K562 (cell line): Measurements from ENCODE around the gene GABRP.

ENCODE experiments used
- EP300 ChIP-seq: IDR thresholded peaks from 2 replicates; pipeline ENCODE4 v1.6.1; 2012; ENCODE audit warnings: low read length, improper control_type of control experiment
- NFYB ChIP-seq: IDR thresholded peaks from 2 replicates; pipeline ENCODE4 v1.6.1; 2011; ENCODE audit warnings: mild to moderate bottlenecking, moderate library complexity; ENCODE audit not compliant: insufficient read length; ENCODE audit errors: extremely low read depth
- POLR2A ChIP-seq: fragments of 450-650 bp; conservative IDR thresholded peaks from 2 replicates; pipeline ENCODE4 v1.6.1; 2016
- POLR2B ChIP-seq: fragments of 450-650 bp; IDR thresholded peaks from 2 replicates; pipeline ENCODE4 v1.6.1; 2018; ENCODE audit warnings: low read depth; ENCODE audit not compliant: partially characterized antibody
- RAD21 ChIP-seq, 2 experiments: fragments of 250-450 bp in 1 of 2; fragments of 450-650 bp in 1 of 2; sonication (Bioruptor Pico) in 1 of 2; formaldehyde crosslinking in 1 of 2; IDR thresholded peaks in 1 of 2; conservative IDR thresholded peaks in 1 of 2; 2 replicates each; pipeline versions ENCODE4 v1.4.0 to v1.8.0; 2020 to 2022; ENCODE audit warnings: mild to moderate bottlenecking in 2 of 2, moderate library complexity in 1 of 2
- SIN3A ChIP-seq, 2 experiments: fragments of 150-350 bp in 1 of 2; IDR thresholded peaks; 2 replicates each; pipeline ENCODE4 v1.6.1; 2011 to 2016; ENCODE audit warnings: borderline replicate concordance in 2 of 2, low read depth in 2 of 2, low read length in 2 of 2, mild to moderate bottlenecking in 2 of 2, moderate library complexity in 2 of 2; ENCODE audit not compliant: control insufficient read depth in 1 of 2
- SMC3 ChIP-seq: conservative IDR thresholded peaks from 2 replicates; pipeline ENCODE4 v1.6.1; 2011; ENCODE audit warnings: low read depth, low read length, improper control_type of control experiment; ENCODE audit not compliant: insufficient read depth
- ZNF121 ChIP-seq: sonication (generic); formaldehyde crosslinking; conservative IDR thresholded peaks from 2 replicates; pipeline ENCODE4 v1.8.0; 2022; ENCODE audit warnings: missing genetic modification reagents

DNA sequence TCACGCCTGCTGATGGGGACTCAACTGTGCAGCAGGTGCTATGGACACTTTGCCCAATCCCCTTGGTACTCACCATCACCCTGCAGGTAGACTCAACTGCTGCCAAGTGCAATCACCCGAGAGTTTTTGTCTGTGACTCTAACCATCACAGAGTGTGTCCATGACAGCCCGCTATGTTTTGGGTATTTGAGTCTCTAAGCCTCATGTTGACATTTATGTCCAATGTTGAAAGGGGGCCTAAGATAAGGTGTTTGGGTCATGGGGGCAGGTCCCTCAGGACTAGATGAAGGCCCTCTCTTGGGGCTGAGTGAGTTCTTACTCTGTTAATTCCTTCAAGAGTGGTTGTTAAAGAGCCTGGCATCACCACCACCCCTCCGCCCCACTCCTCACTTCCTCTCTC, 44.1 kb upstream of the GABRP start:
- TF ChIP-seq NFYB (no peak), SIN3A (IDR thresholded peaks at IDR 0.05; ENCODE audit: borderline replicate concordance in 2 of 2, control insufficient read depth in 1 of 2, low read depth in 2 of 2, low read length in 2 of 2) (no peak), SMC3 (no peak), RAD21 (CRISPR knock-in tag; conservative IDR thresholded peaks at IDR 0.05 in 1 of 2, IDR thresholded peaks at IDR 0.05 in 1 of 2) (no peak), ZNF121 (CRISPR knock-in tag) (no peak), EP300 (no peak), POLR2A (no peak), POLR2B (no peak)
